ENCODE results near the gene GAPT. TPM values are rescaled to one million over a fixed set of nuclear protein-coding genes. Genes with fewer than 3 reads are reported as not detected.
A peak's percentile ranks its signal among the peaks of the same experiment; 100 is the strongest.

GAPT gene
- total RNA-seq (6.8 TPM), polyA plus RNA-seq (3.1 TPM)
- long read RNA-seq, donor 1, partial matches to known transcripts, result 0 of 1 reads
- long read RNA-seq, donor 1, other reads (novel, unspliced or antisense), result 0 of 1 reads
- long read RNA-seq, donor 2, result 0 reads
- long read RNA-seq, donor 3, partial matches to known transcripts, result 0 of 6 reads
- long read RNA-seq, donor 3, other reads (novel, unspliced or antisense), result 0 of 6 reads
- long read RNA-seq, donor 4, result 0 reads
- long read RNA-seq, donor 5, partial matches to known transcripts, result 0 of 1 reads
- long read RNA-seq, donor 5, other reads (novel, unspliced or antisense), result 0 of 1 reads
- long read RNA-seq, donor 6, result 0 reads
- long read RNA-seq, donor 7, result 0 reads
- long read RNA-seq, donor 8, partial matches to known transcripts, result 0 of 1 reads
- long read RNA-seq, donor 8, other reads (novel, unspliced or antisense), result 0 of 1 reads
- long read RNA-seq, donor 9, partial matches to known transcripts, result 0 of 1 reads
- long read RNA-seq, donor 9, other reads (novel, unspliced or antisense), result 0 of 1 reads
- long read RNA-seq, donor 10, partial matches to known transcripts, result 0 of 1 reads
- long read RNA-seq, donor 10, other reads (novel, unspliced or antisense), result 0 of 1 reads

DNA sequence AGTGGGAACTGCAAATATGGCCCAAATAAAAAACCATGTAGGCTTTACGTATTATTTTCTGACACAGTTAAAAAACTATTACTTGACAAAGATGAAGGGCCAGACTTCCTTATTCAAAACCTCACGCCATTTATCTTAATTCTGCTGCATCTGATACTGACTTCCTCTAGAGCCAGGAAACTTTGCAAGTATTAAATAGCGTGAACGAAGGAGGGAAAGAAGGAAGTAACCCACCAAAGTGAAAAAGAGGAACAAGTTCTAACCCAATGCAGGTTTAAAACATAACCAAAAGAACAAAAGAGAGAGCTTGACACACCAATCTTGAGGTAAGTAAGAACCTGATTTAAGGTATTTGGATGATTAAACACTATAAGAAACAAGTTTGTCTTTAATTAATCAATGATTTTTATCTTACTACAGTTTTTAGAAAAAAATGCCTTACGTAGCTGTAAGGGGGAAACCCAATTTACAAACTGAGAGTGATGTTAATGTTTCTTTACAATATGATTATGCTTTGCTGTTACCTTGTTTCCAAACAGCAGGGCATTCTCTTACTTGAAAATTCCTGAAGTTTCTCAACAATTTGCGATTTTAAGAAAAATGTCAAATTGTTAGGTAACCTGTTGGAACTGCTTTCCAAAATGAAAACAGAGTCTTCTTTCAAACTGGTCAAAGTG is at the start of gene GAPT:
Gene GAPT (plus strand): TSS at position 220 of the 677 bp plus-strand sequence. CDS start 3,102 bp downstream, outside the sequence.
- no peaks in the 10 kb centered on the region for H3K27me3 ChIP-seq (ENCODE audit: control insufficient read depth in 2 of 2, insufficient read depth in 1 of 2, low read length in 1 of 2)
- 13% methylated on average over 6 of the region's 6 CpGs for WGBS
- H3K4me3 ChIP-seq (ENCODE audit: low read length in 2 of 2), result no peak within 1 kb of the TSS
- H3K36me3 ChIP-seq (ENCODE audit: control insufficient read depth in 2 of 2, insufficient read depth in 2 of 2, low read length in 1 of 2), result no peaks in the 10 kb centered on the region
- H3K9me3 ChIP-seq (ENCODE audit: control insufficient read depth in 2 of 2, insufficient read depth in 1 of 2, low read length in 1 of 2), result no peaks in the 10 kb centered on the region
- peak in 1 of 9 donors; percentile 40 for DNase-seq (ENCODE audit: low read depth in 6 of 9, low spot score in 9 of 9)
- peaks cover 0 to 2% of the 10 kb centered on the region in 2 donors for H3K4me1 ChIP-seq (ENCODE audit: control insufficient read depth in 2 of 2, insufficient read depth in 2 of 2, low read length in 2 of 2)
- no peak within 1 kb of the TSS for H3K27ac ChIP-seq (ENCODE audit: low read depth in 1 of 2, low read length in 1 of 2)

DNA sequence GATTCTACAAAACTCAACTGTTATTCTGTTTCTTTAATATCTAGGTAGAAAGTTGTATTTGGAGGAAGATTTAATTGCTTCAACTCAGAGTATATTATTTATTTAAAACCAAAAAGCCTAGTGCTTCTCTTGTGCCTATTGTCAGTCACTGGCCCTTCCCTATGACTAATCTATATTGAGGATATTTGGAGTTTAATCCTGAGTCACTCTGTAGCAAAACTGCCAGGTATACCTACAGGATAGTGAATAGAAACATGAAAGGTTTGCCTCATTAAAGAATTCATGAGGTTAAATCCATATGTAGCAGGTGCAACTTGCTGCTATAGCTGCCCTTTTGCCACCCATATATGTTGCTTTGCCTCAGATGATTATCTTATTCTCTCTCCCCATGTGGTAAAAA is 46.4 kb upstream of the GAPT start:
- Histone ChIP-seq H3K9me3 (ENCODE audit: control insufficient read depth in 2 of 2, insufficient read depth in 1 of 2, low read length in 1 of 2) (peaks cover 0 to 7% of the 10 kb centered on the region in 2 donors), H3K27me3 (ENCODE audit: control insufficient read depth in 2 of 2, insufficient read depth in 1 of 2, low read length in 1 of 2) (no peaks in the 10 kb centered on the region), H3K36me3 (ENCODE audit: control insufficient read depth in 2 of 2, insufficient read depth in 2 of 2, low read length in 1 of 2) (no peaks in the 10 kb centered on the region), H3K27ac (ENCODE audit: low read depth in 1 of 2, low read length in 1 of 2) (no peak overlapping the region), H3K4me3 (ENCODE audit: low read length in 2 of 2) (no peak overlapping the region), H3K4me1 (ENCODE audit: control insufficient read depth in 2 of 2, insufficient read depth in 2 of 2, low read length in 2 of 2) (no peaks in the 10 kb centered on the region)
- DNase-seq (ENCODE audit: low read depth in 6 of 9, low spot score in 9 of 9), result no peak

DNA sequence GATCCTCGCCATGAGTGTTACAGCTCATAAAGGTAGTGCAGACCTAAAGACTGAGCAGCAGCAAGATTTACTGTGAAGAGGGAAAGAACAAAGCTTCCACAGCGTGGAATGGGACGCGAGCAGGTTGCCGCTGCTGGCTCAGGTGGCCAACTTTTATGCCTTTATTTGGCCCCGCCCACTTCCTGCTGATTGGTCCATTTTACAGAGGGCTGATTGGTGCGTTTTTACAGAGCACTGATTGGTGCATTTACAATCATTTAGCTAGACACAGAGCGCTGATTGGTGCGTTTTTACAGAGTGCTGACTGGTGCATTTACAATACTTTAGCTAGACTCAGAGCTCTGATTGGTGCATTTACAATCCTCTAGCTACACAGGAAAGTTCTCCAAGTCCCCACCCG is 45.2 kb upstream of the GAPT start:
- Histone ChIP-seq H3K27me3 (ENCODE audit: control insufficient read depth in 2 of 2, insufficient read depth in 1 of 2, low read length in 1 of 2) (no peaks in the 10 kb centered on the region), H3K4me3 (ENCODE audit: low read length in 2 of 2) (no peak overlapping the region), H3K27ac (ENCODE audit: low read depth in 1 of 2, low read length in 1 of 2) (no peak overlapping the region), H3K36me3 (ENCODE audit: control insufficient read depth in 2 of 2, insufficient read depth in 2 of 2, low read length in 1 of 2) (no peaks in the 10 kb centered on the region), H3K9me3 (ENCODE audit: control insufficient read depth in 2 of 2, insufficient read depth in 1 of 2, low read length in 1 of 2) (peaks cover 0 to 7% of the 10 kb centered on the region in 2 donors), H3K4me1 (ENCODE audit: control insufficient read depth in 2 of 2, insufficient read depth in 2 of 2, low read length in 2 of 2) (no peaks in the 10 kb centered on the region)
- no peak for DNase-seq (ENCODE audit: low read depth in 6 of 9, low spot score in 9 of 9)
- WGBS, result 95% methylated on average over 10 of the region's 10 CpGs

DNA sequence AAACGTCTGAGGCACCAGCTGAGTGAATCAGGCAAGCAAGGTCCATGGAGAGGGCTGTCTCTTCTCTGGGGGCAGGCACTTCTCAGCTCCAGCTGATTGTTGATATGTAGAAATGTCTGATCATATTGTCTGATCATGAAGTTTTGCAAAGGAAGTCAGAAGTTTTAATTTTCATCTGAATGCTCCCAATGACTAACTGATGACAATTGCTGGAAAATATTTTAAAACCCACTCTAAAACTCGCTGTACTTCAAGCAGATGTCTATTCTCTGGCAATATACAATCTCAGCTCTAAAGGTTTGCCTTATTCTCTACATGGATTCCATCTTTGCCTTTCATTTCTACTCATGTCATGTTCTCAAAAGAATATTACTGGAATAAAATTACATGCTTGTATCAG is 44.0 kb upstream of the GAPT start:
- Histone ChIP-seq H3K9me3 (ENCODE audit: control insufficient read depth in 2 of 2, insufficient read depth in 1 of 2, low read length in 1 of 2) (peaks cover 0 to 7% of the 10 kb centered on the region in 2 donors), H3K4me1 (ENCODE audit: control insufficient read depth in 2 of 2, insufficient read depth in 2 of 2, low read length in 2 of 2) (no peaks in the 10 kb centered on the region), H3K27ac (ENCODE audit: low read depth in 1 of 2, low read length in 1 of 2) (no peak overlapping the region), H3K27me3 (ENCODE audit: control insufficient read depth in 2 of 2, insufficient read depth in 1 of 2, low read length in 1 of 2) (no peaks in the 10 kb centered on the region), H3K4me3 (ENCODE audit: low read length in 2 of 2) (no peak overlapping the region), H3K36me3 (ENCODE audit: control insufficient read depth in 2 of 2, insufficient read depth in 2 of 2, low read length in 1 of 2) (no peaks in the 10 kb centered on the region)
- WGBS, result 88% methylated on average over 2 of the region's 2 CpGs
- no peak for DNase-seq (ENCODE audit: low read depth in 6 of 9, low spot score in 9 of 9)

DNA sequence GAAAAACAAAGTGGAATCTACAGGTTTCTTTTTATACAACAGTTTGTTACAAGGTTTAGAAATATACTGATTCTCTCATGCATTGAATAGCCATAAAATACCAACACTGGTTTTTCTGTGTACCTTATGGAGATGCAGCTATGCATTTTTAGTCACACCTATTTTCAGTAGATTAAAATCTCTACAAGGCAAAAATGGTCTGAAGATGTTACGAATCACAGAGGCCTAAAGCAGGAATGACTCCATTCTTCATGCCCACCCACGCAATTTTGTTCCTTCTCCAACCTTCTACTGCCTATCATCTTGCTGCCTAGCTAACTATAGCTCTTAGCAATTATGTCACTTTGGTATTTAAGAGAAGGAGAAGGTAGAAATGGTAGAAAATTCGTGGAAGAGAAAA is 41.2 kb upstream of the GAPT start:
- no peak overlapping the region for H3K4me3 ChIP-seq (ENCODE audit: low read length in 2 of 2)
- no peaks in the 10 kb centered on the region for H3K4me1 ChIP-seq (ENCODE audit: control insufficient read depth in 2 of 2, insufficient read depth in 2 of 2, low read length in 2 of 2)
- H3K36me3 ChIP-seq (ENCODE audit: control insufficient read depth in 2 of 2, insufficient read depth in 2 of 2, low read length in 1 of 2), result peaks cover 0 to under 1% of the 10 kb centered on the region in 2 donors
- H3K27ac ChIP-seq (ENCODE audit: low read depth in 1 of 2, low read length in 1 of 2), result no peak overlapping the region
- peaks cover 0 to 7% of the 10 kb centered on the region in 2 donors for H3K9me3 ChIP-seq (ENCODE audit: control insufficient read depth in 2 of 2, insufficient read depth in 1 of 2, low read length in 1 of 2)
- no peaks in the 10 kb centered on the region for H3K27me3 ChIP-seq (ENCODE audit: control insufficient read depth in 2 of 2, insufficient read depth in 1 of 2, low read length in 1 of 2)
- 94% methylated on average over 3 of the region's 3 CpGs for WGBS
- no peak for DNase-seq (ENCODE audit: low read depth in 6 of 9, low spot score in 9 of 9)

DNA sequence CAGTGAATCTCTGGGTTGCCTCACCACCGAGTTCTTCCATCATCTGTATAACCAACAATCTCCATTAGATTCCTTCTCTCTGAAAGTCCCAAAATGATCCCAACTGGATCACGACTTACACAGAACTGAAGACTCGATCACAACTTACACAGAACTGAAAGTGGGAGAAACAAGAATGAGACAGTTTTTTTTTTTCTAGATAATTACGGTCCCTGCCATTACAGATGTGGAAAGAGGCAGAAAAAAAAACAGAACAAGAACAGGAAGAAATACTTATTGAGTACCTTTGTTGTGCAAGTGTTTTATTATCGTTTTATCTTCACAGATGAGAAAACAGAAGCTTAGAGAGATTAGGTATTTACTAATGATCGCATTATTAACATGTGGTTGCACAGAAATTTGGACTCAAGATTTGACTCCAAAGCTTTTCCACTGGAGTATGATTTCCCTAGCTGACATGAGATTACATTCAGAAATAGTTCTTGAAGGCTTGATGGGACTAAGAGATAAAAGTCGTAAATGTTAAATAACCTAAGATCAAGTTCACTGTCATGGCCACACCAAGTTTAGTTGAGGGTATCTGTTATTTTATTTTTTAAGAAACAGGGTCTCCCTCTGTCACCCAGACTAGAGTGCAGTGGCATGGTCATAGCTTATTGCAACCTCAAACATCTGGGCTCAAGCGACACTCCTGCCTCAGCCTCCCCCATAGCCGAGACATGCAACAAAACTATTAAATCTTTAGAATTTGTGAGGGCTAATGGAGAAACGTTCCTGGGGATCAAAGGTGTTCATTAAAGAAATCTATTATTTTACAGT is 40.2 kb upstream of the GAPT start:
- H3K36me3 ChIP-seq (ENCODE audit: control insufficient read depth in 2 of 2, insufficient read depth in 2 of 2, low read length in 1 of 2), result peaks cover 0 to 6% of the 10 kb centered on the region in 2 donors
- peaks cover 0 to 6% of the 10 kb centered on the region in 2 donors for H3K9me3 ChIP-seq (ENCODE audit: control insufficient read depth in 2 of 2, insufficient read depth in 1 of 2, low read length in 1 of 2)
- DNase-seq (ENCODE audit: low read depth in 6 of 9, low spot score in 9 of 9), result no peak
- WGBS, result 81% methylated on average over 10 of the region's 10 CpGs
- no peaks in the 10 kb centered on the region for H3K27me3 ChIP-seq (ENCODE audit: control insufficient read depth in 2 of 2, insufficient read depth in 1 of 2, low read length in 1 of 2)
- no peaks in the 10 kb centered on the region for H3K4me1 ChIP-seq (ENCODE audit: control insufficient read depth in 2 of 2, insufficient read depth in 2 of 2, low read length in 2 of 2)
- no peak overlapping the region for H3K4me3 ChIP-seq (ENCODE audit: low read length in 2 of 2)
- no peak overlapping the region for H3K27ac ChIP-seq (ENCODE audit: low read depth in 1 of 2, low read length in 1 of 2)

DNA sequence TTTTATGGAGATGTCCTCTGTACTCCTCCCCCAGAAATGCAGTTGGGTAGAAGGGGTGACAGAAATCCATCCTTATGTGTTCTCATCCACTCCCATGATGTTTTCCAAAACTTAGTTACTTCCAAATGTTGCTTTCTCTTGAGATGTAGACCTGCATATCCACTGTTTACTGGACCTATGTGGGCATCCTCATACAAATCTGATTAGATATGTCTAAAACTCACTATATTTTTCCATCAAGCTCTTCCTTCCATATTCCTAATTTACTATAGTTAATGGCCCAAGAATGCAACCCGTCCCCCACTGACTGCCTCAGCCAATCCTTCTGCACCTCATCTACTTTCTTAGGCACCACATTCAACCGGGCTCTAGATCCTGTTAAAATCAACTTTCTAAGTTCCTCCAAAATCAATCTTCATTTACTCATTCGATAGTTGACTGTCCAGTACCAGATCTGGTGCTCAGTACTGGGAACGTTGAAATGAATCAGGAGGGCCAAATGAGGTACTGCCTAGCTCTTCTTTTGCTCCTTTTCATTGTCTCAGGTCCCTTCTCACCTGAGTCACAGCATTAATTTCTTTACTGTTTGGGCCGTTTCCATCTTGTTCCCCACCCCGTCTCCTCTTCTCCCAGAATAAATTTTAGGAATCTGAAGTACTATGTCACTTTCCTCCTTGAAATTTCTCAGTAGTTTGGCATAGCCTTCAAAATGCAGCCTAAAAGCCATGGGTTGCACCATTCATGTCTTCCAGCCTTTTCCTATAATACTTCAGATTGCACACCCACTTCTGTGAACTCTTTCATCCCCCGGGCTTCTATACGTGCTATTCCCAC is 39.3 kb upstream of the GAPT start:
- Histone ChIP-seq H3K36me3 (ENCODE audit: control insufficient read depth in 2 of 2, insufficient read depth in 2 of 2, low read length in 1 of 2) (peaks cover 0 to 6% of the 10 kb centered on the region in 2 donors), H3K27me3 (ENCODE audit: control insufficient read depth in 2 of 2, insufficient read depth in 1 of 2, low read length in 1 of 2) (no peaks in the 10 kb centered on the region), H3K4me3 (ENCODE audit: low read length in 2 of 2) (no peak overlapping the region), H3K9me3 (ENCODE audit: control insufficient read depth in 2 of 2, insufficient read depth in 1 of 2, low read length in 1 of 2) (no peaks in the 10 kb centered on the region), H3K27ac (ENCODE audit: low read depth in 1 of 2, low read length in 1 of 2) (no peak overlapping the region), H3K4me1 (ENCODE audit: control insufficient read depth in 2 of 2, insufficient read depth in 2 of 2, low read length in 2 of 2) (no peaks in the 10 kb centered on the region)
- WGBS, result 96% methylated on average over 8 of the region's 8 CpGs
- no peak for DNase-seq (ENCODE audit: low read depth in 6 of 9, low spot score in 9 of 9)

DNA sequence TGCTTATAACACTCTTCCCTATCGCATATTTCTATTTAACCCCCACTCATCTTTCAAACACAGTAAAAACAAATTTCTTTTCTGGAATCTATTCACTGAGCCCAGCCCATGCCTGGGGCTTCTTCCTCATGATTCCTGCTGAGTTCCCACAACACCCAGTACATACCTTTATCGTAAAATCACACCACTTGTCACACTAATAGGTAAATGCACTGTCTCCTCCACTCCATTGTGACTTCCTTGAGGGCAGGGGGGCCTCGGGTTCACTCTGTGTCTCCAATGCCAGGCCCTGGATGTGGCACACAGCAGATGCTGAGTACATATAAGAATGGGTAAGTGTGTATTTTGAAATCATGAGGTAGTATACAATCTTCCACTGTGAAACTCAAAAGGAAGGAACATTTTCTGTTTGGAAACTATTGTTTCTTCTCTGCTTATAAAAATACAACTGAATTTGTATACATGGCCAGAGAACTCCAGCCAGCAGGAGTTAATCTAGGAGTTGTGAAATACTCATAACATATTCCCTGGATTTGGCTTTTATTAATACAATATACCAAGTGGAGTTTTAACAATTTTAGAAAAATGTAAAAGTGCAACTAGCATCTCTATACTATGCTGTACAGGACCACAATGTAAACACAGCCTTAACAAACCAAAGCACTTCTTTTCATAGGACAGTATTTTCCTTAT is 38.5 kb upstream of the GAPT start:
- 95% methylated on average over 3 of the region's 3 CpGs for WGBS
- no peaks in the 10 kb centered on the region for H3K4me1 ChIP-seq (ENCODE audit: control insufficient read depth in 2 of 2, insufficient read depth in 2 of 2, low read length in 2 of 2)
- no peak overlapping the region for H3K4me3 ChIP-seq (ENCODE audit: low read length in 2 of 2)
- peaks cover 0 to 6% of the 10 kb centered on the region in 2 donors for H3K36me3 ChIP-seq (ENCODE audit: control insufficient read depth in 2 of 2, insufficient read depth in 2 of 2, low read length in 1 of 2)
- H3K27ac ChIP-seq (ENCODE audit: low read depth in 1 of 2, low read length in 1 of 2), result no peak overlapping the region
- H3K27me3 ChIP-seq (ENCODE audit: control insufficient read depth in 2 of 2, insufficient read depth in 1 of 2, low read length in 1 of 2), result no peaks in the 10 kb centered on the region
- no peak for DNase-seq (ENCODE audit: low read depth in 6 of 9, low spot score in 9 of 9)
- H3K9me3 ChIP-seq (ENCODE audit: control insufficient read depth in 2 of 2, insufficient read depth in 1 of 2, low read length in 1 of 2), result no peaks in the 10 kb centered on the region

All from thymus (tissue), 14 donors.